T-helper 2 cell treated with Interferon-gamma antibody and Interleukin-4, amounts not matched to agents 5 μg/mL and 100 μg/mL, for 36 hours (primary cell): ENCODE measurements around the gene EPAS1.

Experiments
- DNase-seq: peaks from one replicate; pipeline ENCODE4 v3.0.0; 2021; ENCODE audit warnings: low spot score
- H3K27ac Mint-ChIP-seq: one replicate; pipeline ENCODE4 v1.8.0; 2021; ENCODE audit warnings: mild to moderate bottlenecking, mixed read lengths
- H3K27me3 Mint-ChIP-seq: one replicate; pipeline ENCODE4 v1.8.0; 2021; ENCODE audit warnings: low read depth, mixed read lengths
- H3K36me3 Mint-ChIP-seq: one replicate; pipeline ENCODE4 v1.8.0; 2021; ENCODE audit warnings: low read depth, mixed read lengths
- H3K4me1 Mint-ChIP-seq: one replicate; pipeline ENCODE4 v1.8.0; 2021; ENCODE audit warnings: low read depth, mixed read lengths
- H3K4me3 Mint-ChIP-seq: one replicate; pipeline ENCODE4 v1.8.0; 2022; ENCODE audit warnings: mild to moderate bottlenecking, moderate library complexity, mixed read lengths
- H3K9me3 Mint-ChIP-seq: one replicate; pipeline ENCODE4 v1.8.0; 2021; ENCODE audit warnings: mixed read lengths

EPAS1 gene

GRCh38 chr2:46264447-46264846 lies 32.8 kb upstream of the EPAS1 start:
- H3K4me1 Mint-ChIP-seq, result peaks cover 11% of the 10 kb centered on the region
- no peaks in the 10 kb centered on the region for H3K9me3 Mint-ChIP-seq
- H3K4me3 Mint-ChIP-seq, result no peak overlapping the region
- no peaks in the 10 kb centered on the region for H3K36me3 Mint-ChIP-seq
- peaks cover 13% of the 10 kb centered on the region for H3K27me3 Mint-ChIP-seq
- no peak for DNase-seq
- H3K27ac Mint-ChIP-seq, result no peak overlapping the region

GRCh38 chr2:46266134-46266533 lies 31.1 kb upstream of the EPAS1 start:
- Mint-ChIP-seq H3K4me1 (peaks cover 26% of the 10 kb centered on the region), H3K4me3 (no peak overlapping the region), H3K9me3 (no peaks in the 10 kb centered on the region)

GRCh38 chr2:46267616-46268015 lies 29.6 kb upstream of the EPAS1 start:
- Mint-ChIP-seq H3K9me3 (no peaks in the 10 kb centered on the region), H3K36me3 (no peaks in the 10 kb centered on the region), H3K27me3 (peaks cover 13% of the 10 kb centered on the region), H3K4me3 (no peak overlapping the region), H3K27ac (no peak overlapping the region), H3K4me1 (peaks cover 26% of the 10 kb centered on the region)
- no peak for DNase-seq

More at GRCh38 chr2:46266134-46266533, 31.1 kb upstream of the EPAS1 start:
- DNase-seq, result no peak
- no peak overlapping the region for H3K27ac Mint-ChIP-seq
- H3K27me3 Mint-ChIP-seq, result peaks cover 13% of the 10 kb centered on the region
- H3K36me3 Mint-ChIP-seq, result no peaks in the 10 kb centered on the region

- H3K4me3 Mint-ChIP-seq, result peak overlapping the region; percentile 46
- no peak for DNase-seq
- H3K27me3 Mint-ChIP-seq, result peaks cover 13% of the 10 kb centered on the region
- H3K4me1 Mint-ChIP-seq, result peaks cover 26% of the 10 kb centered on the region
- H3K27ac Mint-ChIP-seq, result peak overlapping the region; percentile 5
- no peaks in the 10 kb centered on the region for H3K36me3 Mint-ChIP-seq
- no peaks in the 10 kb centered on the region for H3K9me3 Mint-ChIP-seq
These were observed 29.0 kb upstream of the EPAS1 start for GRCh38 chr2:46268196-46268595.

- Mint-ChIP-seq H3K9me3 (no peaks in the 10 kb centered on the region), H3K27ac (no peak overlapping the region), H3K4me3 (no peak overlapping the region), H3K36me3 (no peaks in the 10 kb centered on the region), H3K27me3 (peaks cover 14% of the 10 kb centered on the region), H3K4me1 (peaks cover 27% of the 10 kb centered on the region)
- DNase-seq, result no peak
These were observed 28.2 kb upstream of the EPAS1 start for GRCh38 chr2:46269001-46269400.

GRCh38 chr2:46269544-46270273 lies 27.5 kb upstream of the EPAS1 start:
- no peaks in the 10 kb centered on the region for H3K9me3 Mint-ChIP-seq
- H3K4me3 Mint-ChIP-seq, result peak overlapping the region; percentile 54
- DNase-seq, result no peak
- peak overlapping the region; percentile 43 for H3K27ac Mint-ChIP-seq
- no peaks in the 10 kb centered on the region for H3K36me3 Mint-ChIP-seq
- H3K27me3 Mint-ChIP-seq, result peaks cover 15% of the 10 kb centered on the region
- peaks cover 29% of the 10 kb centered on the region for H3K4me1 Mint-ChIP-seq

- Mint-ChIP-seq H3K36me3 (no peaks in the 10 kb centered on the region), H3K9me3 (no peaks in the 10 kb centered on the region), H3K27me3 (peaks cover 20% of the 10 kb centered on the region), H3K4me1 (peaks cover 29% of the 10 kb centered on the region), H3K4me3 (peak overlapping the region; percentile 54), H3K27ac (peak overlapping the region; percentile 46)
- DNase-seq, result no peak
These were observed 26.8 kb upstream of the EPAS1 start for GRCh38 chr2:46270384-46270783.

- H3K4me1 Mint-ChIP-seq, result peaks cover 29% of the 10 kb centered on the region
- H3K27ac Mint-ChIP-seq, result no peak overlapping the region
- DNase-seq, result no peak
- H3K27me3 Mint-ChIP-seq, result peaks cover 27% of the 10 kb centered on the region
- no peaks in the 10 kb centered on the region for H3K36me3 Mint-ChIP-seq
- no peaks in the 10 kb centered on the region for H3K9me3 Mint-ChIP-seq
- H3K4me3 Mint-ChIP-seq, result no peak overlapping the region
These were observed 23.9 kb upstream of the EPAS1 start for GRCh38 chr2:46273225-46273863.

- H3K36me3 Mint-ChIP-seq, result no peaks in the 10 kb centered on the region
- peaks cover 24% of the 10 kb centered on the region for H3K4me1 Mint-ChIP-seq
- DNase-seq, result no peak
- H3K27ac Mint-ChIP-seq, result no peak overlapping the region
- H3K4me3 Mint-ChIP-seq, result no peak overlapping the region
- peaks cover 32% of the 10 kb centered on the region for H3K27me3 Mint-ChIP-seq
- H3K9me3 Mint-ChIP-seq, result no peaks in the 10 kb centered on the region
These were observed 23.3 kb upstream of the EPAS1 start for GRCh38 chr2:46273919-46274318.

- peaks cover 24% of the 10 kb centered on the region for H3K4me1 Mint-ChIP-seq
- DNase-seq, result no peak
- no peak overlapping the region for H3K27ac Mint-ChIP-seq
- H3K9me3 Mint-ChIP-seq, result no peaks in the 10 kb centered on the region
- H3K36me3 Mint-ChIP-seq, result no peaks in the 10 kb centered on the region
- peaks cover 37% of the 10 kb centered on the region for H3K27me3 Mint-ChIP-seq
- no peak overlapping the region for H3K4me3 Mint-ChIP-seq
These were observed 22.6 kb upstream of the EPAS1 start for GRCh38 chr2:46274586-46274985.

GRCh38 chr2:46275995-46276394 lies 21.2 kb upstream of the EPAS1 start:
- peaks cover 10% of the 10 kb centered on the region for H3K4me1 Mint-ChIP-seq
- peaks cover 37% of the 10 kb centered on the region for H3K27me3 Mint-ChIP-seq

GRCh38 chr2:46276642-46277041 lies 20.6 kb upstream of the EPAS1 start:
- Mint-ChIP-seq H3K4me1 (peaks cover 10% of the 10 kb centered on the region), H3K27me3 (peaks cover 37% of the 10 kb centered on the region), H3K36me3 (no peaks in the 10 kb centered on the region), H3K4me3 (no peak overlapping the region), H3K27ac (no peak overlapping the region), H3K9me3 (no peaks in the 10 kb centered on the region)
- DNase-seq, result no peak

More at GRCh38 chr2:46275995-46276394, 21.2 kb upstream of the EPAS1 start:
- H3K4me3 Mint-ChIP-seq, result no peak overlapping the region
- no peak for DNase-seq
- H3K36me3 Mint-ChIP-seq, result no peaks in the 10 kb centered on the region
- H3K27ac Mint-ChIP-seq, result no peak overlapping the region
- no peaks in the 10 kb centered on the region for H3K9me3 Mint-ChIP-seq

GRCh38 chr2:46277431-46278190 lies 19.6 kb upstream of the EPAS1 start:
- no peak overlapping the region for H3K27ac Mint-ChIP-seq
- no peak overlapping the region for H3K4me3 Mint-ChIP-seq
- H3K27me3 Mint-ChIP-seq, result peaks cover 43% of the 10 kb centered on the region

GRCh38 chr2:46278952-46279351 lies 18.3 kb upstream of the EPAS1 start:
- H3K36me3 Mint-ChIP-seq, result no peaks in the 10 kb centered on the region
- peaks cover 8% of the 10 kb centered on the region for H3K4me1 Mint-ChIP-seq
- DNase-seq, result no peak
- peaks cover 54% of the 10 kb centered on the region for H3K27me3 Mint-ChIP-seq
- H3K27ac Mint-ChIP-seq, result no peak overlapping the region
- no peaks in the 10 kb centered on the region for H3K9me3 Mint-ChIP-seq
- no peak overlapping the region for H3K4me3 Mint-ChIP-seq

More at GRCh38 chr2:46277431-46278190, 19.6 kb upstream of the EPAS1 start:
- H3K4me1 Mint-ChIP-seq, result peaks cover 10% of the 10 kb centered on the region
- no peaks in the 10 kb centered on the region for H3K9me3 Mint-ChIP-seq
- no peak for DNase-seq
- H3K36me3 Mint-ChIP-seq, result no peaks in the 10 kb centered on the region
